ENCODE data around the gene LPIN3. TPM values are rescaled to one million over a fixed set of nuclear protein-coding genes. Genes with fewer than 3 reads are reported as not detected.

LPIN3 gene
- total and polyA plus RNA-seq, 2 donors: 1.6 to 11.0 TPM

- WGBS: 96% methylated on average over 3 of the region's 3 CpGs
- Histone ChIP-seq H3K27me3 (ENCODE audit: control insufficient read depth in 2 of 2, insufficient read depth in 1 of 2, low read length in 1 of 2) (no peaks in the 10 kb centered on the region), H3K36me3 (ENCODE audit: control insufficient read depth in 2 of 2, insufficient read depth in 2 of 2, low read length in 1 of 2) (no peaks in the 10 kb centered on the region)
Measured at GRCh38 chr20:41355192-41355591, 14.6 kb downstream of the LPIN3 start.

GRCh38 chr20:41355598-41356203, 15.1 kb downstream of the LPIN3 start:
- Histone ChIP-seq H3K4me3 (ENCODE audit: low read length in 2 of 2) (no peak overlapping the region), H3K27me3 (ENCODE audit: control insufficient read depth in 2 of 2, insufficient read depth in 1 of 2, low read length in 1 of 2) (no peaks in the 10 kb centered on the region), H3K27ac (ENCODE audit: low read depth in 1 of 2, low read length in 1 of 2) (no peak overlapping the region), H3K36me3 (ENCODE audit: control insufficient read depth in 2 of 2, insufficient read depth in 2 of 2, low read length in 1 of 2) (no peaks in the 10 kb centered on the region), H3K9me3 (ENCODE audit: control insufficient read depth in 2 of 2, insufficient read depth in 1 of 2, low read length in 1 of 2) (no peaks in the 10 kb centered on the region), H3K4me1 (ENCODE audit: control insufficient read depth in 2 of 2, insufficient read depth in 2 of 2, low read length in 2 of 2) (no peaks in the 10 kb centered on the region)
- no peak for DNase-seq (ENCODE audit: low read depth in 6 of 9, low spot score in 9 of 9)
- WGBS: 97% methylated on average over 7 of the region's 7 CpGs

More at GRCh38 chr20:41355192-41355591, 14.6 kb downstream of the LPIN3 start:
- Histone ChIP-seq H3K4me3 (ENCODE audit: low read length in 2 of 2) (no peak overlapping the region), H3K4me1 (ENCODE audit: control insufficient read depth in 2 of 2, insufficient read depth in 2 of 2, low read length in 2 of 2) (no peaks in the 10 kb centered on the region), H3K9me3 (ENCODE audit: control insufficient read depth in 2 of 2, insufficient read depth in 1 of 2, low read length in 1 of 2) (no peaks in the 10 kb centered on the region), H3K27ac (ENCODE audit: low read depth in 1 of 2, low read length in 1 of 2) (no peak overlapping the region)
- DNase-seq (ENCODE audit: low read depth in 6 of 9, low spot score in 9 of 9): no peak

- no peaks in the 10 kb centered on the region for H3K9me3 ChIP-seq (ENCODE audit: control insufficient read depth in 2 of 2, insufficient read depth in 1 of 2, low read length in 1 of 2)
- H3K27ac ChIP-seq (ENCODE audit: low read depth in 1 of 2, low read length in 1 of 2): no peak overlapping the region
- 91% methylated on average over 13 of the region's 13 CpGs for WGBS
- no peak overlapping the region for H3K4me3 ChIP-seq (ENCODE audit: low read length in 2 of 2)
- H3K27me3 ChIP-seq (ENCODE audit: control insufficient read depth in 2 of 2, insufficient read depth in 1 of 2, low read length in 1 of 2): no peaks in the 10 kb centered on the region
- H3K36me3 ChIP-seq (ENCODE audit: control insufficient read depth in 2 of 2, insufficient read depth in 2 of 2, low read length in 1 of 2): no peaks in the 10 kb centered on the region
- no peak for DNase-seq (ENCODE audit: low read depth in 6 of 9, low spot score in 9 of 9)
- H3K4me1 ChIP-seq (ENCODE audit: control insufficient read depth in 2 of 2, insufficient read depth in 2 of 2, low read length in 2 of 2): no peaks in the 10 kb centered on the region
Measured at GRCh38 chr20:41356951-41357350, 16.3 kb downstream of the LPIN3 start.

GRCh38 chr20:41357424-41358163, 17.0 kb downstream of the LPIN3 start:
- Histone ChIP-seq H3K36me3 (ENCODE audit: control insufficient read depth in 2 of 2, insufficient read depth in 2 of 2, low read length in 1 of 2) (no peaks in the 10 kb centered on the region), H3K27ac (ENCODE audit: low read depth in 1 of 2, low read length in 1 of 2) (no peak overlapping the region), H3K27me3 (ENCODE audit: control insufficient read depth in 2 of 2, insufficient read depth in 1 of 2, low read length in 1 of 2) (no peaks in the 10 kb centered on the region), H3K4me3 (ENCODE audit: low read length in 2 of 2) (no peak overlapping the region), H3K4me1 (ENCODE audit: control insufficient read depth in 2 of 2, insufficient read depth in 2 of 2, low read length in 2 of 2) (no peaks in the 10 kb centered on the region), H3K9me3 (ENCODE audit: control insufficient read depth in 2 of 2, insufficient read depth in 1 of 2, low read length in 1 of 2) (no peaks in the 10 kb centered on the region)
- DNase-seq (ENCODE audit: low read depth in 6 of 9, low spot score in 9 of 9): no peak
- WGBS: 95% methylated on average over 11 of the region's 11 CpGs

DNA sequence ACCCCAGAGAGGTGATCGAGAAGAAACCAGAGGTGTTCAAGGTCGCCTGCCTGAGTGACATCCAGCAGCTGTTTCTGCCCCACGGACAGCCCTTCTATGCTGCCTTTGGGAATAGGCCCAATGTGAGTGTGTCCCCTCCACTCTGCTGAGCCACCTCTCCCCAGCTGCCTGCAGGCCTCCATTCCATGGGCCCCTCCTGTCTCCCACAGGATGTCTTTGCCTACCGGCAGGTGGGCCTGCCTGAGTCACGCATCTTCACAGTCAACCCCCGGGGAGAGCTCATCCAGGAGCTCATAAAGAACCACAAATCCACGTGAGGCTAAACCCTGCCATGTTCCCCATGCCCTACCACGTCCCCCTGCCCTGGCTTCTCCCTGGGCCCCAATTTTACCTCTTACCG, 17.6 kb downstream of the LPIN3 start:
- Histone ChIP-seq H3K9me3 (ENCODE audit: control insufficient read depth in 2 of 2, insufficient read depth in 1 of 2, low read length in 1 of 2) (no peaks in the 10 kb centered on the region), H3K4me1 (ENCODE audit: control insufficient read depth in 2 of 2, insufficient read depth in 2 of 2, low read length in 2 of 2) (no peaks in the 10 kb centered on the region), H3K4me3 (ENCODE audit: low read length in 2 of 2) (no peak overlapping the region), H3K36me3 (ENCODE audit: control insufficient read depth in 2 of 2, insufficient read depth in 2 of 2, low read length in 1 of 2) (no peaks in the 10 kb centered on the region), H3K27ac (ENCODE audit: low read depth in 1 of 2, low read length in 1 of 2) (no peak overlapping the region), H3K27me3 (ENCODE audit: control insufficient read depth in 2 of 2, insufficient read depth in 1 of 2, low read length in 1 of 2) (no peaks in the 10 kb centered on the region)
- no peak for DNase-seq (ENCODE audit: low read depth in 6 of 9, low spot score in 9 of 9)
- WGBS: 95% methylated on average over 9 of the region's 9 CpGs

- Histone ChIP-seq H3K4me3 (ENCODE audit: low read length in 2 of 2) (no peak overlapping the region), H3K4me1 (ENCODE audit: control insufficient read depth in 2 of 2, insufficient read depth in 2 of 2, low read length in 2 of 2) (no peaks in the 10 kb centered on the region), H3K27ac (ENCODE audit: low read depth in 1 of 2, low read length in 1 of 2) (no peak overlapping the region), H3K9me3 (ENCODE audit: control insufficient read depth in 2 of 2, insufficient read depth in 1 of 2, low read length in 1 of 2) (no peaks in the 10 kb centered on the region), H3K27me3 (ENCODE audit: control insufficient read depth in 2 of 2, insufficient read depth in 1 of 2, low read length in 1 of 2) (peaks cover 0 to 2% of the 10 kb centered on the region in 2 donors), H3K36me3 (ENCODE audit: control insufficient read depth in 2 of 2, insufficient read depth in 2 of 2, low read length in 1 of 2) (no peaks in the 10 kb centered on the region)
- no peak for DNase-seq (ENCODE audit: low read depth in 6 of 9, low spot score in 9 of 9)
- 96% methylated on average over 7 of the region's 7 CpGs for WGBS
Measured at GRCh38 chr20:41358717-41359116, 18.1 kb downstream of the LPIN3 start.

GRCh38 chr20:41359541-41360011, 19.0 kb downstream of the LPIN3 start:
- Histone ChIP-seq H3K27ac (ENCODE audit: low read depth in 1 of 2, low read length in 1 of 2) (no peak overlapping the region), H3K9me3 (ENCODE audit: control insufficient read depth in 2 of 2, insufficient read depth in 1 of 2, low read length in 1 of 2) (no peaks in the 10 kb centered on the region), H3K4me1 (ENCODE audit: control insufficient read depth in 2 of 2, insufficient read depth in 2 of 2, low read length in 2 of 2) (no peaks in the 10 kb centered on the region), H3K27me3 (ENCODE audit: control insufficient read depth in 2 of 2, insufficient read depth in 1 of 2, low read length in 1 of 2) (peaks cover 4 to 11% of the 10 kb centered on the region in 2 donors), H3K36me3 (ENCODE audit: control insufficient read depth in 2 of 2, insufficient read depth in 2 of 2, low read length in 1 of 2) (no peaks in the 10 kb centered on the region), H3K4me3 (ENCODE audit: low read length in 2 of 2) (no peak overlapping the region)
- DNase-seq (ENCODE audit: low read depth in 6 of 9, low spot score in 9 of 9): no peak
- 94% methylated on average over 9 of the region's 9 CpGs for WGBS

DNA sequence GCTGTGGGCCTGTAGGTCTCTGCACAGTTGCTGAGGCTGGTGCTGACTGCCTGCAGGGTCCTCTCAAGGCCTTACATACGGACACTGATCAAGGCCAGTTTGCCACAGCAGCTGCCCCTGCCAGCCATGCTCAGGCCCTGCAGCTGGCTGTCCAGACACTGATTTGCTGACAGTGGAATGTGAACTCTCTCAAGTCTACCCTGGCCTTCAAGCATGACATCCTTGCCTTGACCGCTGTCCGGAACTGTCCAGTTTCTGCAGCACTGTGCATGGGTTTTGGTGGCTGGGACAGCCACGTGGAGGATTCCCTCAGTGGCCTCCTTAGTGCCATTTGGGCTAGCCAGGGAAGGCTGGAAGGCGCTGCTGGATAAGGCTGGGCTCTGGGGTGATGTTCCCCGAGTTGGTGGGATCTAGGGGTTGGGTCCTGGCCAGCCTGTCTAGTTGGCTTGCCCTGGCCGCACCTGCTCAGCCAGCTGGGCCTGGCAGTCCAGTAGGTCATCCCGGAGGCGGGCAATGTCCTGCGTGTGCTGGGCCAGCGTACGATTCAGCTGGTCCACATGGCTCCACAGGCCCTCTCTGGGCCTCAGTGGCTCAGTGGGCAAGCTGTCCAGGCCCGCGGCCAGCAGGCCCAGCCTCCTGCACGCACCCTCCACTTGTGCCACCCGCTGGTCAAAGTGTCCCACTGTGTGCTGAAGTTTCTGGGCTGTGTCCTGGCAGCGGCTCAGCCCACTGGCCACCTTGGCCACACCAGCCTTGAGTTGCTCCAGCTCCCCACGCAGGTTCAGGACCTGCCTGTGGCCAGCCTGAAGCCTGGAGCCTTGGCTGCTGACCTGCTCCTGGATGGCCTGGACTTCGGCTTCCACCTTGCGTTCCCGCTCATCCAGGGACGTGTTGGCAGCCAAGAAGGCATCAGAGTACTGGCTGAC, 20.5 kb downstream of the LPIN3 start:
- peaks cover 19 to 26% of the 10 kb centered on the region in 2 donors for H3K27me3 ChIP-seq (ENCODE audit: control insufficient read depth in 2 of 2, insufficient read depth in 1 of 2, low read length in 1 of 2)
- DNase-seq (ENCODE audit: low read depth in 6 of 9, low spot score in 9 of 9): no peak
- no peak overlapping the region for H3K27ac ChIP-seq (ENCODE audit: low read depth in 1 of 2, low read length in 1 of 2)
- no peak overlapping the region for H3K4me3 ChIP-seq (ENCODE audit: low read length in 2 of 2)
- 93% methylated on average over 22 of the region's 22 CpGs for WGBS
- H3K4me1 ChIP-seq (ENCODE audit: control insufficient read depth in 2 of 2, insufficient read depth in 2 of 2, low read length in 2 of 2): no peaks in the 10 kb centered on the region
- no peaks in the 10 kb centered on the region for H3K36me3 ChIP-seq (ENCODE audit: control insufficient read depth in 2 of 2, insufficient read depth in 2 of 2, low read length in 1 of 2)
- no peaks in the 10 kb centered on the region for H3K9me3 ChIP-seq (ENCODE audit: control insufficient read depth in 2 of 2, insufficient read depth in 1 of 2, low read length in 1 of 2)
